Kidney glomerular epithelial cell (primary cell): ENCODE data around the gene CCNI.
"Not testable (repeated sequence)": the region's sequence is repeated elsewhere in the genome, so short reads cannot be mapped to it uniquely, and the experiment has no call there.

Experiments used
- DNase-seq: peaks from one replicate; lab custom pipeline; 2025; lab: John Stamatoyannopoulos, UW

The CCNI gene

DNA sequence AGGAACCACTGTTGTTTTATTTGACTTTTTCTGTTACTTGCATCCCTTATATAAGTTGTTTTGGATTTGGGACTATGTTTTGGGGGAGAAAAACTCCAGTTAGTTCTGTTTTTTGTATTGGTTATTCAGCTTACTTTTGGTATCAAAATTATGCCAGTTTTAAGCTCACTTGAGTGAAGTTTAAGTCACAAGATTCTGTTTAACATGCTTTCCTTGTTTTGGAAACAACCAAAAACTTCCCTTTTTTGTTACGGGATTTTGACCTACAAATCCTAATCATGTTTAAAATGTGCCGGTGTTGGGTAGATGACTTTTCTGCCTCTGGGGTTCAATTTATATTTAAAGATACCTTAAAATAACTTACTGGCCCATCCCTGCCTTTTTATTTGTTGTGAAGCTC, 36.0 kb downstream of the CCNI start:
- no peak for DNase-seq

DNA sequence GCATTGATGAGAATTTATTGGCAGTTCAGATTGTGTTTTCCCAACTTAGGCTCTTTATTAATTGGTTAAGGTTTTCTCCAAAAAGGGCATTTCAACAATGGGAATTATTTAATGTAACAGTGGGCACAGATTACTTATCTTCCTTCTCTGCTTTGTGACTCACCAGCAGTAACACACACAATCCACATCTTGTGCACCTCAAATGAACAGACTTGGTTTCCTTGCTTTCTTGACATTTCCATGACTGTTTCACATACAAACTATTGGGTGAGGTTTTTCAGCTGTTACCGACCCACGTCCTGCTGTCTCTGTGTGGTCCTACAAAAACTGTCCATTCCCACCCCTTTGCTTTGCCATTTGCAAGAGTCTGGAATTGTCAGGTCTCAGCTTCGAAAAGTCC, 38.1 kb downstream of the CCNI start:
- no peak for DNase-seq

DNA sequence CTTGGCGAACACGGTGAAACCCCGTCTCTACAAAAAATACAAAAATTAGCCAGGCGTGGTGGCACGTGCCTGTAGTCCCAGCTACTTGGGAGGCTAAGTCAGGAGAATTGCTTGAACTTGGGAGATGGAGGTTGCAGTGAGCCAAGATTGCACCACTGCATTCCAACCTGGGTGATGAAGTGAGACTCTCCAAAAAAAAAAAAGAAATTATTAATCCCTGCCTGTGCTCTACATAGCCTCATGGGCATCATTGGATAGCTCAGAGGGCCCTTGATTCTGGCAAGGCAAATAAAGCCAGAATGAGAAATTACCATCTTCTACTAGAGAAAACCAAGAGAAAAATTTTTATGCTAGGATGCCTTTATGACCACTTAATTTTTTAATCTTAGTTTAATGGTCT, 38.6 kb downstream of the CCNI start:
- not testable (repeated sequence) for DNase-seq

DNA sequence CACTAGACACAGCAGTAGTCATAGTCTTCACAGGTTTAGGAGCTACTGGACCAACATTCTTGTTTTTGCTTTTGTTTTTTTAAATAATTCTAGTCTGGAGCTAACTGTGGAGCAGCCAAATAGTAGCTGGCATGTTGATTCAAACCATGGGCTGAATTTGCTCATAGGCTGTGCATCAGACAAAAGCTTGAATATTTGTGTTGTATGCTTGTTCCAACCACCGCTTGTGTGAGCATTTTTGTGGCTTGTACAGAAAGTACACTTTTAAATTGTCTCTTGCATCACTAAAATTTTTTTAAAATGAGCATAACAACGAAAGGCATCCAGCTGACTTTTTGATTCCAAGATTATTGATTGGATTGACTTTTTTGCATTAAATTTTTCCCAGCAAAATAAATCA, 39.6 kb downstream of the CCNI start:
- DNase-seq: peak; percentile 13

DNA sequence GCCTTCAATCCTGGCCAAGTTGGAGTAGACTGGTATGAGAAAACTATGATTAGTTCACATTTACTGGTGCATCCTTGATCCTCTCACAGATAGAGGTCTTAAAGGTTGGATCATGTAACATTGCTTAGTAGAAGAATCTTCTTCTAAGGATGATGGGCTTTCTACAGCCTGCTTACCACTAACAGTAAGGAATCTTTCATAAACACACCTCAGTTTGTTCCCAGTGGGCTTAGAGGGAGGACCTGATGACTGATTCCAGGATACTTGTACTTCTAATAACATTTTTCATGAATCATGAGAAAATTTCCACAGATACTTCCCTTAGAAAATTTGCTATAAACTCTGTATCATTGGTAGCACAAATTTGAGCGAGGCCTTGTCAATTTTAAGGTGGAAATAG, 40.6 kb downstream of the CCNI start:
- no peak for DNase-seq

DNA sequence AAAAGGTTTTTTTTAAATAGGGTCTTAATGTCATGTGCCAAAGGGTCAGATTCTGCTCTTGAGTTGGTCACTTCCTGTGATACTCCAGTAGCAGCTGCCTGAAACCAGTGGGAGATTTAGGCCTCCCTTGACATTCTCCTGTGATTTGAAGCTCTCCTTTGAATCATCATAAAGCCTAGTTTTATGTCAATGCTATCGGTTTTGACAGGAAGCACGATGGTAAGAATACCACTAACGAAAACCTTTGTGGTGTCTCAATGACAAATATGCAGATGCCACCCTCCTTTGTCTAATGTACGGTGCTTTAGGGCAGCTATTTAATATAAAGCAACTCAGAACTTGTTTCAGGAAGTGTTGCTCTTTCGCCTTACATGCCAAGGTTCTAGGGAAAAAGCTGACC, 44.2 kb downstream of the CCNI start:
- DNase-seq: no peak

DNA sequence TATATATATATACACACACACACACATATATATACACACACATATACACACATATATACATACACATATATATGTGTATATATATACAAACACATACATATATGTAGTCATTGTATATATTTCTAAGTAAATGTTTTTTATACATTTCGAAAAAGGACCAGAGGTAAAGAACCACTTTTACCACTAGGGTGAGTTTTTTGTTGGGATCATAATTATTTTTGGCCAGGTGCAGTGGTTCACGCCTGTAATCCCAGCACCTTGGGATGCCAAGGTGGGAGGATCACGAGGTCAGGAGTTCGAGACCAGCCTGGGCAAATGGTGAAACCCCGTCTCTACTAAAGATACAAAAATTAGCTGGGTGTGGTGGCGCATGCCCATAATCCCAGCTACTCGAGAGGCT, 46.0 kb downstream of the CCNI start:
- DNase-seq: not testable (repeated sequence)

DNA sequence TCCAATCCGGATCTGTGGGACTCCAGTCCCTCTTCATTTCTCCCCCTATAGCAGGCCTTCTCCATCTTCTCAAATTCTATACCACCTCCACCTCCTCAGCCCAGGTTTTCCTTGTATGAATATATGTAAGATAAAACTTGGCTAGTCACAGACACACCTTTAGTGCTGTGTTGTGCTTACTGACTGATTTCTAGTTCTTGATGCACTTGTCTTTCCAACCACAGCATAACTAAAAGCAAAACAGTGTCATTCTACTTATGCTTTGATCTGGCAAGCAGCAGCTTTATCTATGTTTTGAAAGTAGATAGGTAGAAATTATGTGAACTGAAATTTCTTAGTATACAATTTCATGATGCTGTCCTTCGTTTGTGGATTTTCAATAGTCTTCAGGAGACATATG, 47.5 kb downstream of the CCNI start:
- no peak for DNase-seq

DNA sequence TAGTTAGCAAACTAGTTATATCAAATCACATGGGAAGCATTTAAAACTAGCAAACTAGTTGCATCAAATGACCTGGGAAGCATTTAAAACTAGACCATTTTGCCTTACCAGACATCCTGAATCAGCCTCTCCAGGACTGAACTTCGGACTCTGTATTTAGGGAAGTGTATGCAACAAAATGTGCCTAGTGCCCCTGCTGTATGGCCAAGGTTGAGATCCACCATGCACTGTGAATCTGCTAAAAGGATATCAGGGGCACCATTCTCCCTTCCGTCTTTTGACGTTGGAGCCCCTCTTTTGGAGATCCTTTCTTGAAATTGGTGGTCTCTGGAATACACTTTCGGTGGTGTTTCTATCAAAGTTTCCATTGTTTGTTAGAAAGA, 49.5 kb downstream of the CCNI start:
- DNase-seq: no peak

DNA sequence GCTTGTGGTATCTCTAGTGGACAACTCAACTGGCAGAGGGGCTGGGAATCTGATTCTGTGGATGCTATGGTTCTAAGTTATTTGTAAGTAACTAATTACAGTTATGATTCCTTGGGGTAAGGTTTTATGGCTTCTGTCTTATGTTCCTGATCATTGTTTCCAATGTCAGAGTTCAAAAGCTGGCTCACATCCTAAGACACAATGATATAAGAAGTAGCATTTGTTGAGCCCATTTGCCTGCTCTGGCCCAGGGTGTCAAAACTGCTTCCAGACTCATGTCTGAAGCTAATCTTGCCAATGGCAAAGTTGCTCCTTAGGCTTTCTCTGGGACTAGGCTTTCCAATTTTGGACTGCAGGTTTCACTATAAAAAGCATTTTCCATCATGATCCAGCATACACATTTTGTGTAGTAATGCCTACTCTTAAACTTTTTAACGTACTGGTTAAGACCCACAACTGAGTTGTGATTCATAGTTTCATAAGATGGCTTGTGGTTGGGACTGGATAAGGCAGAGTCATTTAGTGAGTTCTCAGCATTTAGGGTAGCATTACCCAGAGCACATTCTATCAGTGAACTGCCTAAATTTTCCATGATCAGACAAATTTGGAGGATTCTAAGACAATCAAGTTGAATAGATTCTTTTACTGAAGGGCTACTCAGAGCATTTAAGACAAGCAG, 50.0 kb downstream of the CCNI start:
- no peak for DNase-seq

DNA sequence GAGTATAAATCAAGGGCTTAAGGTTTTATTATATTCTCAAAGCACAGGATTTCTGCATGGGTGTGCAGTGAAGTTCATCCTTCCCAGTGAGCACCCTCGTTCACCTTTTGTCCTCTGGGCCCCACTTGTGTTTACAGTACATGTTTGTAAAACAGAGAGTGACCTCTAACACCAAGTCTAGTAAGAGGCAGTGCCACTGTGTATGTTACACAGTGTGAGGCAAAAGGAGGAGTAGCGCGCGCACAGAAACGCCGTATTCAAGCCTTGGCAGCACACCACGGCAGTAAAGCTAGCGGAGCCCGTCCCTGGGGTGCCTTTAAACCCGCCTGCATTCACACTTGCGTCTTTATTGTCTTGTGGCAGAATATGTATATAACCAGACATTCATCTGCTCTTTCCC, 51.9 kb downstream of the CCNI start:
- no peak for DNase-seq

DNA sequence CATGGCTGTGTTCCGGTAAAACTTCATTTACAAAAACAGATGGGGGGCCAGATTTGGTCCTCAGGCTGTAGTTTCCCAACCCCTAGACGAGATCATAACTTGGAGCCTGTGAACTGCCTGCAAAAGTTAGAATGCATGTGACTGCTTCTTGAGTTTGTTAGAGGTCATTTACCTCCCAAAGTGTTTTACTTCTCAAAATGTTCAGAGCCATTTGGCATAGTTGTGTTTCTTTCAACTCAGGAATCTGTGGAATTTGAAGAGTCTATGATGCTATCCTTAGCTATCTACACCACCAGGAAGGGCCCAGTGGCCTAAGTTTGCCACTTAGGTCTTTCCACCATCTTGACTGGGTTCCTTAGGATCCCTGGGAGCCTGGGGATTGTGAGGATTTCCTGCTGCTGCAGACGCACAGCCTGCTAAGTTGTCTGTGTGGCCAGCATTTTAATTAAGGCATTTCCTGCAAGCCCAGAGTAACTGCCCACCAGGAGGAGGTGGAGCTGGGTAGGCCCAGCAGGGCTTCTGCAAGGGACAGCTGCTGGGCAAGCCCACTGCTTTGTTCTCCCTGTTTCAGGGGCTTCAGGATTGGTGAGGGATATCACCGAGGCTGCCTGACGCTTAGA, 53.1 kb downstream of the CCNI start:
- peak; percentile 58 for DNase-seq

DNA sequence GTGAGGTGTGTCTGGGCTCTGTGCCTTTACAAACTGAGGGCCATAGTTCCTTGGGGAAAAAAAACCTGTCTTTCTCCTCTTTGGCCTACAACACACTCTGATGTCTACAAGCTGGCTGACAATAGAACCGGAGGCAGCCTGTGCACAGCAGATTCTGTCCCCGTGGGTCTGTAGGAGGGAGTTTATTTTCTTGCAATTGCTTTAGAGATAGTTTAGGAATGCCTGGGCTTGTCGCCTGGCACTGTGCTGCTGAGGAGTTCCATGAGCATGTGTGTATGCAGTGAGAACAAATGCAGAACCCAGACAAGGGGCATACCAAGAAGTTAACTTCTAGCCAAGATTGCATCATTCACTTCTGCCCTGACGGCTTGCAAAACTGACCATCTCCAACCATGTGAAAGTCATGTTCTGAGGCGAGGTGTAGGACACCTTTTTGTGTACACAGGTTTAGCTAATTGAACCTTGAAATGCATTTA, 54.1 kb downstream of the CCNI start:
- DNase-seq: no peak

DNA sequence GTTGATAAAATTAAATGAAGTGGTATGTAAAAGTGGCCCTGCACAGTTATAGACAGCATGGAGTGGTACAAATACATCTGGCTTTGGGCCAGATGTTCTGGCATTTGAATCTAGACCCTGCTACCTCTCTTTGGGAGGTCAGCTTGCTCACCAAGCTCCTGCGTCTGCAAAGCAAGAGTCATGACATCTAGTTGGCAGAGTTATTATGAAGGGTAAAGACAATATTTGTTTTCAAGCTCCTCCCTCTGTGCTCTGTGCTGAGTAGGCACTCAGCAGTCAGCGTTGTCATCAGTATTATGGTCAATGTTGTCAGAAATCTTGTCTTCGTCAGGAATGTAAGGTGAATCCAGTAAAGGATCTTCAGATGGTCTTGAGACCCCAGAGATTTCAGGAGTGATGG, 55.8 kb downstream of the CCNI start:
- no peak for DNase-seq

DNA sequence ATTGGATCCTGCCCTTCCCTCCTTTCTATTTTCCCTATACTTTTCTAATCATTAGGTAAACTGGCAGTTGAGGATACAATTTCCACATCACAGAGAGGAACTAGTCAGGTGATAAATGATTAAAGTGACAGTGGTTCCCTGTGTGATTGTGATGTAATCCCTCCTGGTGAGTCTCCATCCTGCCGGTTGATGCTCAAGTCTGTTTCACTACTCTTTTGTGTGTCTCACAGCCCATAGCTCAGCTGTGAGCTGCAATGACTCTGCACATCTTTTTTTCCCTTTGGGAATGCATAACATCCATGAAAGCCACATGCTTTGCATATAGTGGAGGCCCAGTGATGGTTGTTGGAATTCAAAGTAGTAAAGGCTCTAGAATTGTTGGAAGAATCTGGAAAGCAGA, 60.4 kb downstream of the CCNI start:
- DNase-seq: no peak

DNA sequence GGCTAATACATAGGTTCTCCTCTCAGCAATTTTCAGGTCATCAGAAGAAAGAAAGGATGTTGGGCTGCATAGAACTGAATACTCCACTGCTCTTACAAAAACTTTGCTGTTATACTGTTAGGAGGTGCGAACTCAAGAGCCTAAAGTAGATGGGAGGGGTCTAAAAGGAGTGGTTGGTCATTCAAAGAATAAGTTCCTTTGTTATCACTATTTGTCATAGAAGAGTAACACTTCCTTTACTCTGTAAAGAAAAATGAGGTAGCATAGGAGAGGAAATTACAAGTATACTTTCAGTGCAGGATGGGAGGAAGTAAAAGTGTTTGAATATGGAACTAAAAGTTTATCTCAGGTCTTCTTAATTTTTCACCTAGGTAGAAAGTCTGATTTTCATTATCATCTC, 61.5 kb downstream of the CCNI start:
- DNase-seq: no peak

DNA sequence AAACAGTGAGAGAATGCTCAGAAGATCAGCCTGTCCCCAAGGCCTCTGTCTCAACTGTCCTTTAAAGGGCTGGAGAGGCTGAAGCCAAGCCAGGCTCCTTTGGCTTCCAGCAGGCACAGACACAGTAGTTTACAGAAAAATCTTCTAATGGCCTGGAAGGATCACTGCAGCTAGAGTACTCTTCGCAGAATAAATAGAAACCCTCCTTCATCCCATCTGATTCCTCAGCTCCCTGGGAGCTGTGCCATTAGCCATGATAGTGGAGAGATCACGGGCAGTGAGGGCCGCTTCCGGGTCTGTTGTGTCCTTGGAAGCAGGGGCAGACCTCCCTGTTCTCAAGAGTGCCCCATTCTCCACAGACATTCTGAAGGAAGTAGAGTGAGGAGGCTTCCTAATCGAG, 63.1 kb downstream of the CCNI start:
- DNase-seq: no peak

DNA sequence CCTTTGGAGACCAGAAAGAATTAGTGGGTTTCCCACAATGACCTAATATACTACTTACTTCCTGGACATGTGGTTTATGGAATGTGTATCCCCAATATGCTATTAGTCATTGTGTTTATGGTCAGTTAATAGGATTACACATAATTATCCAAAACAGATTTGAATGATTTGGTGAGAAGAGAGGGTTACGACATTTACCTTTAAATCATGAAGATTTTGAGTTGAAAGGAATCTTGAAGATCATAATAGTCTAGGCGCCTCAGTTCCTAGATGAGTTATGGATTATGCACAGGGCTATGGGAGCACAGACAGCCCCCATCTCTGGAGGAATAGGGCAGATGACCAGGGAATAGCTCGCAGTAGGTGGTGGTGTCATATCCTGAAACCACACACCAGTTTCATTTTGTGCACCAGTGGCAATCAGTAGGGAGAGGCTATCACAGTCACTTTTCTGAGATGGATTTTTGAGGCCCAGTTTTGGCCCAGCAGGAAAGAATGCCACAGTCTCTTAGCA, 64.9 kb downstream of the CCNI start:
- peak; percentile 10 for DNase-seq

DNA sequence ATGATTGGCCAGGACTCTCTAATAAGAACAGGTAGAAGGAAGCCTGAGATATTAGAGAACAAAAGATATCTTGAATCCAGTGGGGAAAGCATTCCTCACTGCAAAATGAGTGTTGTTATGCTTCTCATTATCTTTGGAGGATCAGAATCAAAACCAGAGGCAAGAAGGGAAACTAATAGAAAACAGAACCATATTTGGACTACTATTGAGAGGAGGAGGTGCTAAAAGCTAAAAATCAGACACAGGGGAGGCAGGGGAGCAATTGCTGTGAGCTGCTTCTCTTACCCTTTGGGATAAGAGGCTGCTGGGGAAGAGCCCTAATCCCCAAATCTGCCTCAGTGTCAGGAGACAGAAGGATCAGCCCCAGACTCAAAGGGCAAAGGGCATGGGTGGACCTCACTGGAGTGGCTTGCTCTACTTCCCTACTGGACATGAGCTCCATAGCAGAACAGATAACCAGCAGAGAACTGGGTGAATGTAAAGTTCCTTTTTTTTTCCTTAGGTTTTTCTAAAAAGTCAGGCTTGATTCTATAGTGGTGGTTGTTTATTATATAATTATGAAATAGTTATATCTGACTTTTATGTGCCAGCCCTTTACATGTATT, 66.2 kb downstream of the CCNI start:
- DNase-seq: no peak

DNA sequence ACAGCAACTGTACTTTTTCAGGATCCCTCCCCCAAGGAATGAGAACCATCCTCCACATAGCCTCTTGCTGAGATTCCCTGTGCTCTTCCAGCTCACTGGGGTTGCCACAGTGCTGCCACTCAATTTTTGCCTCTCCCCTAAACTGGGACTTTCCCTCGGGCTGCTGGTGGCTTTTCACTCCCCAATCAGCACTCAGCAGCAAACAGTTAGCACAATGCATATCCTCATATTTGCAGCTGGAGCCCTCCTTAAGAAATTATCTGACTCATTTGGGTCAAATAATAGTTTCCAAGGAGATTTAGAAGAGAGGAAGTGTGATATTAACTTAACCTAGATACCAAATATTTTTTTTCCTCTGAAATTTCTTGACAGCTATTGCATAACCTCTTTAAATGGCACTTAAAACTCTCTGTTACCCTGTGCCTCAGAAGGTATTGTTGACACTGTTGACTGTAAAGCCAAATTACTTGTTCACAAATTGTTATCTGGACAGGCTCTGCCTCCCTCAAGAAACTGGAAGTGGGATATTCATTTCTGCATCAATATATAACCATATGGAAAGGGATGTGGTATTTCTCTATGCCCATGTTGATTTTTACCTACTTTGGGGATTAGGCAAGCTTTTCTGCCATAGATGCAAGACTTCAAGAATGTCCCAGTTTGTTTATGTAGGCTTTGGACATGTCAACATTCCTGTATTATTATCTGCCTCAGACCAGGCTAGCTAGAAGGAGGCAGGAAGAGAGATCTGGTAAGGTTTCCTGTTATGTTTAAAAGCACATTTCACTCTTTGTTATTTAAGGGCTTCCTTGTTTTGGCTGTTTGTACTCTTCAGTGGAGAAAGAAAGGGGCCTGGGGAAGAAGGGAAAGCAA, 68.2 kb downstream of the CCNI start:
- DNase-seq: peak; percentile 65

DNA sequence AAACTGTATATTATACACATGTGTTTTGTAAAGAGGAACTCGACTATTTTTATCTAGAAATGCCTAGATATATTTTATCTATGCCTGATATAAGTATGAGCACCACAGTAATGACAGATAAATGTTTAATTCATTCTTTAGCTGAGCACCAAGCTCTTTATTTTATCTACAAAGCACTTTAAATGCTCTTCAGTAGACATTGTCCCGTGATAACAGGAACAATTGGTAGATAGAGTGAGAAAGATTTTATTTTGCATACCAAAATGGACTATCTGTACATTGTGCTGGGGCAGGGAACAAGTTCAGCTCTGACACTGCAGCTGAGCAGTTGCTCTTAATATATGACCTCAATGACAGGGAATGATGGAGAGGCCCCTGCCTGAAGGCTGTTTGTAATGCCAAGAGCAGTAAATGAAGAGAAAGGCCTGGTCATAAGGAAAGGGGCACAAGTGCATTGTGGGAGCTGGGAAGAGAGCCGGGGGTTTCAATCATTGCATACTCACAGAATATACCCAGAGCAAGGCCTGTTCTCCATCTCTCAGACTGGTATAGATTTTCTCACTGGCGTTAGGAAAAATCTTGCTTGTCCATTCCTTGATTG, 68.9 kb downstream of the CCNI start:
- no peak for DNase-seq

DNA sequence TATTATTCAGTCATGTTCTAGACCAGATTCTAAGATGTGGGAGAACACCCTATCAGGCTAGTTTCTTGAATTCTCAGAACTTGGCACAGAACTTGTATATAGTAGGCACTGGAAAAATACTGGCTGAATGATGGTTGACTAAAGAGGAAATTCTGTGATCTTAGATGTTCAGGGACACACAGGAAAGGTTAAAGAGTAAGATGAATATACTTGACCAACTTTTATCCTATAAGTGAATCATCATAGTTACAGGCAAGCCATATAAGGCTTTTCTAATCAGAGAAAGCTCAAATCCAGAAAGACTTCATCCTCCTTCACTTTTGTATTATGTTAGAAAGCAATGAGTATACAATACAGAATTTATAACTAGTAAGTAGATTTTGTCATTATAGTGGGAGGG, 72.4 kb downstream of the CCNI start:
- no peak for DNase-seq
